Esophagus squamous epithelium (tissue), 5 donors: ENCODE results near the gene DNAJB6. TPM values are rescaled to one million over a fixed set of nuclear protein-coding genes. Genes with fewer than 3 reads are reported as not detected.

Experiments
- DNase-seq: peaks from one replicate; lab custom pipeline; 2025; lab: John Stamatoyannopoulos, UW
- H3K27ac ChIP-seq, 4 donors: fragments of 200-600 bp; sonication (generic); one replicate each; pipeline ENCODE4 v1.5.1; 2016 to 2019; ENCODE audit warnings: mild to moderate bottlenecking in 1 of 4
- H3K27me3 ChIP-seq, 4 donors: fragments of 200-600 bp; sonication (generic); 1 replicate in 3 of 4; 2 replicates in 1 of 4; pipeline versions ENCODE4 v1.5.1 to v1.6.0; 2017 to 2021; ENCODE audit warnings: antibody characterized with exemption in 1 of 4
- H3K36me3 ChIP-seq, 3 donors: fragments of 200-600 bp; sonication (generic); one replicate each; pipeline ENCODE4 v1.5.1; 2016 to 2019
- H3K4me1 ChIP-seq, 3 donors: fragments of 200-600 bp; sonication (generic); one replicate each; pipeline ENCODE4 v1.5.1; 2017 to 2019
- H3K4me3 ChIP-seq, 4 donors: fragments of 200-600 bp; sonication (generic); 1 replicate in 3 of 4; 2 replicates in 1 of 4; pipeline ENCODE4 v1.5.1; 2016 to 2019; ENCODE audit warnings: mild to moderate bottlenecking in 2 of 4, moderate library complexity in 1 of 4
- H3K9me3 ChIP-seq, 3 donors: fragments of 200-600 bp; sonication (generic); one replicate each; pipeline ENCODE4 v1.5.1; 2016 to 2019
- POLR2A ChIP-seq, 4 donors: fragments of 450-650 bp; IDR thresholded peaks; one replicate each; pipeline ENCODE4 v1.6.1; 2017; ENCODE audit warnings: antibody characterized with exemption in 4 of 4, mild to moderate bottlenecking in 4 of 4, moderate library complexity in 3 of 4
- WGBS, 2 donors: methylation state at CpG; one replicate each; pipeline ENCODE4 v1.1.5; 2018; 5-methylcytosine and 5-hydroxymethylcytosine counted together
- intact Hi-C: fragments of 100-400 bp; cut with DNase I; formaldehyde crosslinking; loops from one replicate; pipeline ENCODE4 v1.15.0; 2022
- total RNA-seq, 4 donors: library from RNA; depleted of rRNA; stranded (reverse); fragments of >200 nt; gene quantifications; one replicate each; pipeline ENCODE4 v1.1.0, GENCODE V29; 2016
- TF ChIP-seq, protein P1 (sequence below), 6 experiments: fragments of 450-650 bp in 4 of 6; fragments of 200-600 bp in 2 of 6; sonication (generic) in 2 of 6; IDR thresholded peaks; one replicate each; pipeline ENCODE4 v1.5.1; 2016 to 2019; ENCODE audit warnings: antibody characterized with exemption in 6 of 6, mild to moderate bottlenecking in 4 of 6, moderate library complexity in 4 of 6
- donor health status: DM: yes; HTN: yes; CAD: no.

The DNAJB6 gene
- total RNA-seq, 4 donors from 2014 or later = 96.5 to 193 (median 160) TPM

DNA sequence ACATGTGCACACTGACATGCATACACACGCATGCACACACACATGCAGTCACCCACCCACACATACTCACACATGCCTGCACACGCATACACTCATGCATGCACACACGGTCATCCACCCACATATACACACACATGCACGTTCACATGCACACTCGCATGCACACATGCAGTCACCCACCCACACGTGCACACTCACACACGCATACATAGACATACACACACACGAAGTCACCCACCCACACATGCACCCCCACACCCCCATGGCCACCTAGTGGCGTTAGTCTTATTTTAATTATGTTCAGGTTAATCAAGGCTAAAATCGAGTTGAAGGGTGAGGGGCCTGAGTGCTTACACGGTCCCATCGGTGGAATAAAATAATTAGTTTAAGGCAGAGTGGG lies 96.8 kb downstream of the DNAJB6 start:
- peaks cover 0 to 11% (median 4%) of the 10 kb centered on the region in 3 donors for H3K4me1 ChIP-seq
- H3K27ac ChIP-seq = no peak overlapping the region
- H3K9me3 ChIP-seq = no peaks in the 10 kb centered on the region
- no peak for DNase-seq
- no peaks in the 10 kb centered on the region for H3K36me3 ChIP-seq
- H3K4me3 ChIP-seq = no peak overlapping the region
- 72 to 77% methylated on average over 12 of the region's 12 CpGs for WGBS, 2 donors
- intact Hi-C loops = loop anchor here (10.0 kb wide), 1 partner anchor 921 kb away; no protein-coding TSS in a partner anchor
- TF ChIP-seq, protein P1, sequence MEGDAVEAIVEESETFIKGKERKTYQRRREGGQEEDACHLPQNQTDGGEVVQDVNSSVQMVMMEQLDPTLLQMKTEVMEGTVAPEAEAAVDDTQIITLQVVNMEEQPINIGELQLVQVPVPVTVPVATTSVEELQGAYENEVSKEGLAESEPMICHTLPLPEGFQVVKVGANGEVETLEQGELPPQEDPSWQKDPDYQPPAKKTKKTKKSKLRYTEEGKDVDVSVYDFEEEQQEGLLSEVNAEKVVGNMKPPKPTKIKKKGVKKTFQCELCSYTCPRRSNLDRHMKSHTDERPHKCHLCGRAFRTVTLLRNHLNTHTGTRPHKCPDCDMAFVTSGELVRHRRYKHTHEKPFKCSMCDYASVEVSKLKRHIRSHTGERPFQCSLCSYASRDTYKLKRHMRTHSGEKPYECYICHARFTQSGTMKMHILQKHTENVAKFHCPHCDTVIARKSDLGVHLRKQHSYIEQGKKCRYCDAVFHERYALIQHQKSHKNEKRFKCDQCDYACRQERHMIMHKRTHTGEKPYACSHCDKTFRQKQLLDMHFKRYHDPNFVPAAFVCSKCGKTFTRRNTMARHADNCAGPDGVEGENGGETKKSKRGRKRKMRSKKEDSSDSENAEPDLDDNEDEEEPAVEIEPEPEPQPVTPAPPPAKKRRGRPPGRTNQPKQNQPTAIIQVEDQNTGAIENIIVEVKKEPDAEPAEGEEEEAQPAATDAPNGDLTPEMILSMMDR (IDR thresholded peaks at IDR 0.05) = no peak
- TF ChIP-seq POLR2A (IDR thresholded peaks at IDR 0.05) = no peak
- peaks cover 0 to 6% (median 0%) of the 10 kb centered on the region in 4 donors for H3K27me3 ChIP-seq

DNA sequence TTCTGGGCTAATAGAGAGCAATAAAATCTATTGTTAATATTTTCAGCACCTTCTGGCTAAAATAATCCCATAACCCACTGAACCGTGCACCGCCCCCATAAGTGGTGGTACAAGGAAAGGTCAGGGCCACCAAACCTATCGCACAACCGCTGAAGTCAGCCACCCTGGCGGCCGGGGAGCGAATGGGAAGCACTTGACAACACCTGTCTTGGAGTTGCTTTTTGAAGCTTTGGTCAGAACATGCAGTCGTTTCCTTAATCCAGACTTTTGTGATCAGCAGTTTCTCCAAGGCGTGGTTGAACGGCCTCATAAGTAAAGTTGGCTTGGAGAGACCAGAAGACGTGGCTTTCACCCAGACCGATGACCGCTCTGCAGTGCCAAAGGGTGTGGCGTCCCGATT lies 97.4 kb downstream of the DNAJB6 start:
- TF ChIP-seq POLR2A (IDR thresholded peaks at IDR 0.05) = no peak
- TF ChIP-seq, protein P1 (IDR thresholded peaks at IDR 0.05) = no peak
- no peaks in the 10 kb centered on the region for H3K36me3 ChIP-seq
- peaks cover 0 to 12% (median 0%) of the 10 kb centered on the region in 4 donors for H3K27me3 ChIP-seq
- H3K4me3 ChIP-seq = no peak overlapping the region
- WGBS, 2 donors = 79 to 85% methylated on average over 14 to 15 of the region's 15 CpGs
- intact Hi-C loops = loop anchor here (10.0 kb wide), 1 partner anchor 921 kb away; no protein-coding TSS in a partner anchor
- H3K4me1 ChIP-seq = peaks cover 0 to 11% (median 4%) of the 10 kb centered on the region in 3 donors
- no peak overlapping the region for H3K27ac ChIP-seq
- DNase-seq = no peak
- H3K9me3 ChIP-seq = no peaks in the 10 kb centered on the region

DNA sequence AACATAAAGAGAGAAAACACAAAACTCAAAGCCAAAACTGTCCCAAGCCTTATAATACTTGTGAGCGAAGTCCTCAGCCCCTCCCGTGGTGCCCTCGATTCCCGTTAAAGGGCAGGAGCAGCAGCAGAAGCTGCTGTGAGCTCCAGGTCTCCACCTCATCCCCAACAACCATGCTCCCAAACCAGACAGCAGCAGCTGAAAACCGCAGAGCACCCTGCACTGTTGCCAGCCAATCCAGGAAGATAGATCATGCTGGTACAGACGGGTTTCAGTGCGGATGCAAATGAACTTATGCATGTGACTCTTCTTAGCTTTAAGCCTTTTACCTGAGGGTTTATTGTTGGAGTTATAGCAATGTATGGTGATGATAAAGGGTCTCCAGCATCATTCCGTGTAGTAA lies 97.9 kb downstream of the DNAJB6 start:
- Histone ChIP-seq H3K27ac (no peak overlapping the region), H3K9me3 (no peaks in the 10 kb centered on the region), H3K4me3 (no peak overlapping the region), H3K4me1 (peaks cover 0 to 11% (median 4%) of the 10 kb centered on the region in 3 donors), H3K27me3 (peaks cover 0 to 13% (median 0%) of the 10 kb centered on the region in 4 donors), H3K36me3 (no peaks in the 10 kb centered on the region)
- no peak for DNase-seq
- 54 to 65% methylated on average over 8 of the region's 8 CpGs for WGBS, 2 donors
- intact Hi-C loops = loop anchor here (10.0 kb wide), 1 partner anchor 920 kb away; no protein-coding TSS in a partner anchor
- TF ChIP-seq, protein P1 (IDR thresholded peaks at IDR 0.05) = no peak
- TF ChIP-seq POLR2A (IDR thresholded peaks at IDR 0.05) = no peak

DNA sequence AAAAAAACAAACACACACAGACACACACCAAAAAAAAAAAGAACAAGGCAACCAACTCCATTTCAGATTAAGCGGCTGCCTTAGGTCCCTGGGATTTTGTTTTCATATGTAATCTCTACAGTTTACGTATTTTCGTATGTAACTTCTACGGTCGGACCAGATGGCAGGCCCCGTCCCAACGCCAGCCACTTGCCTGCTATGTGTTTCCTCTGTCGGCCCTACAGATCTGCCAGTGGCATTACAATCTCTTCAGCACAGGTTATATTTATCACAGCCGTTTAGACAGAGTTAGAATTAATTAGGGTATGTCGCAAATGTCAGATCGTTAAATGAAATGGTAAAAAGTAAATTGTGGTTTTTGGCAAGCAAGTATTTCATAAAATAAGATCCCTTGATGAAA lies 99.3 kb downstream of the DNAJB6 start:
- 74 to 77% methylated on average over 11 of the region's 11 CpGs for WGBS, 2 donors
- Histone ChIP-seq H3K4me1 (peaks cover 0 to 11% (median 4%) of the 10 kb centered on the region in 3 donors), H3K27ac (no peak overlapping the region)

More for the DNA sequence above, 99.3 kb downstream of the DNAJB6 start:
- Histone ChIP-seq H3K9me3 (no peaks in the 10 kb centered on the region), H3K4me3 (no peak overlapping the region), H3K36me3 (no peaks in the 10 kb centered on the region), H3K27me3 (peaks cover 0 to 13% (median 0%) of the 10 kb centered on the region in 4 donors)
- DNase-seq = no peak
- intact Hi-C loops = loop anchor here (10.0 kb wide), 1 partner anchor 919 kb away; no protein-coding TSS in a partner anchor
- TF ChIP-seq POLR2A (IDR thresholded peaks at IDR 0.05) = no peak
- TF ChIP-seq, protein P1 (IDR thresholded peaks at IDR 0.05) = no peak
